Large intestine (tissue), 3 donors: ENCODE data around the gene CCL15. TPM values are rescaled to one million over a fixed set of nuclear protein-coding genes. Genes with fewer than 3 reads are reported as not detected.
"Not testable (repeated sequence)": the region's sequence is repeated elsewhere in the genome, so short reads cannot be mapped to it uniquely, and the experiment has no call there.

ENCODE experiments used
- DNase-seq, 2 donors: peaks; one replicate each; pipeline versions ENCODE4 v3.0.0 to v3.0.0-alpha.2; 2013
- H3K27ac ChIP-seq: one replicate; pipeline ENCODE4 v1.5.1; 2013; ENCODE audit warnings: low read length
- H3K27me3 ChIP-seq: 2 replicates; pipeline ENCODE4 v1.6.1; 2013; ENCODE audit warnings: low read length; ENCODE audit not compliant: control insufficient read depth, insufficient read depth
- H3K36me3 ChIP-seq: 2 replicates; pipeline ENCODE4 v1.6.1; 2013; ENCODE audit warnings: low read length; ENCODE audit not compliant: control insufficient read depth, insufficient read depth
- H3K4me1 ChIP-seq: one replicate; pipeline ENCODE4 v1.6.1; 2013; ENCODE audit warnings: low read length; ENCODE audit not compliant: control insufficient read depth, insufficient read depth
- H3K4me3 ChIP-seq: one replicate; pipeline ENCODE4 v1.5.1; 2013; ENCODE audit warnings: low read length
- H3K9me3 ChIP-seq: one replicate; pipeline ENCODE4 v1.6.1; 2013; ENCODE audit warnings: mild to moderate bottlenecking, low read depth, low read length, moderate library complexity; ENCODE audit not compliant: control insufficient read depth
- WGBS: methylation state at CpG from one replicate; pipeline ENCODE4 v1.1.5; 2013; ENCODE audit warnings: low lambda C conversion rate; ENCODE audit not compliant: insufficient coverage; 5-methylcytosine and 5-hydroxymethylcytosine counted together
- polyA plus RNA-seq: library from polyadenylated mRNA; unstranded; fragments of 120-200 nt; gene quantifications from one replicate; pipeline ENCODE4 v1.2.1, GENCODE V29; 2013

CCL15 gene
- polyA plus RNA-seq, 1 donor: 36.8 TPM

DNA sequence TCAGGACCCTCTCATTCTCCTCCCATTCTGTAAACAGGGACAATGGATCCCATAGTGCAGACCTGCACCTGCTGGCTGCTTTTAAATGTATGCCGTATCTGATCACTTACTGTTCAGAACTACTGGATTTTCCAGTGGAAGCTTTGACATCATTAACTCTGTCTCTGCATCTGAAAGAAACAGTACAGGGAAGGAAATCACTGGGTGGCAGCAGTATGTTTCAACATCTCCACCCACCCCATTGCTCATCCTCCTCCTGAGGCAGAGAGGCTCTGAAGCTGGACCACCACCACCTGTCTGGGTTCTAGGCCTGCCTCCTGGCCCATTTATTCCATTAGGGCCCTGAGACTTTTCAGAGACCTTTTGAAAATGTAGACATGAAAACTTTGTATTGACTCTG lies 2.6 kb downstream of the CCL15 start:
- no CpG with 5 or more reads among the region's 1 CpG for WGBS

DNA sequence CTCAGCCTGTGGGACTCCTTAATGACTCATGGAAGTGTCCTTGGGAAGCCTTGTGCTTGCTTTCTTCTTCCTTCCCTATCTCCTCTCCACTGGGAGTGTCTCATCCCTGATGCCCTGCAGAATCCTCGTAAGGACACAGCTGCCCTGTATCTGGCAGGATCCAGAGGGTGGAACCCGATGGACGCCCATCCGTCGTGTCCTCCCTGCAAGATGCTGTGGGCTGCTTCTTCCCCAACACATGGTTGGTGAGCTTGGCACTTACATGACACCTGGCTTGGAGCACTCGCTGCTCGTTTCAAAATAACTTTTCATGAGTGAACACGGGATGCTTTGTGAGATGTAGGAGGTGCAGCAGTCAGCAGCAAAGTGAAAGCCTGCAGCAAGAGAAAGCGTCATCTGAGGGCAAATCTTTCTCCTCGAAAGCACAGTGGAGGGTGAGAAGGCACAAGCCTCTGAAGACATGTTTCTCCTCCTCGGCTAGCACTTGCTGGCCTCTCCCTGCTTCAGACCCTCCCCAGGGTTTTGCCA lies 3.3 kb downstream of the CCL15 start:
- Histone ChIP-seq H3K4me3 (no peak overlapping the region), H3K36me3 (peaks cover 22% of the 10 kb centered on the region), H3K27ac (no peak overlapping the region), H3K27me3 (no peaks in the 10 kb centered on the region), H3K4me1 (peaks cover 16% of the 10 kb centered on the region), H3K9me3 (no peaks in the 10 kb centered on the region)
- no CpG with 5 or more reads among the region's 11 CpGs for WGBS
- DNase-seq: no peak

More for the DNA sequence above, 2.6 kb downstream of the CCL15 start:
- H3K4me3 ChIP-seq: no peak overlapping the region
- no peak for DNase-seq
- peaks cover 22% of the 10 kb centered on the region for H3K36me3 ChIP-seq
- no peaks in the 10 kb centered on the region for H3K27me3 ChIP-seq
- H3K9me3 ChIP-seq: no peaks in the 10 kb centered on the region
- peaks cover 16% of the 10 kb centered on the region for H3K4me1 ChIP-seq
- no peak overlapping the region for H3K27ac ChIP-seq

GRCh38 chr17:35995346-35995745 lies 6.0 kb downstream of the CCL15 start:
- peaks cover 26% of the 10 kb centered on the region for H3K36me3 ChIP-seq
- not testable (repeated sequence) for H3K4me3 ChIP-seq, DNase-seq, H3K27me3 ChIP-seq, H3K27ac ChIP-seq, H3K9me3 ChIP-seq
- peaks cover 25% of the 10 kb centered on the region for H3K4me1 ChIP-seq
- 100% methylated on average over 2 of the region's 2 CpGs for WGBS

DNA sequence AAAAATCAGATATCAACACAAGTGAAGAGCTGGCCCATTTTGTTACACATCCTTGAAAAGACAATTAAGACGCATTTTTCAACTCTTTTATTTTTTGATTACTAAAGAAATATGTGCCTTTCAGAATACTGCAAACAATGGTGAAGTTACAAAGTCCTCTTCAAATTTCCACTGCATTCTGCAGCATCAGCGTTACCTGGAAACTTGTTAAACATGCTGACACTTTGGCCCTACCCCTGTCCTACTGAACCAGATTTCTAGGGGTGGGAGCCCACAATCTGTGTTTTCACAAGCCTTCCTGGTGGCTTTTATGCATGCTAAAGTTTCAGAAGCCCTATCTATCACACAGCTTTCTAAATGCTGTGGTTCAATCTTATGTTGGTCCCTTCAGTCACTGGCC lies 10.3 kb downstream of the CCL15 start:
- Histone ChIP-seq H3K4me1 (peaks cover 17% of the 10 kb centered on the region), H3K36me3 (peaks cover 7% of the 10 kb centered on the region), H3K4me3 (no peak overlapping the region), H3K27ac (peak overlapping the region; percentile 91), H3K27me3 (no peaks in the 10 kb centered on the region), H3K9me3 (no peaks in the 10 kb centered on the region)
- DNase-seq: peak; percentile 83 to 91
- 13% methylated on average over 1 of the region's 2 CpGs for WGBS

DNA sequence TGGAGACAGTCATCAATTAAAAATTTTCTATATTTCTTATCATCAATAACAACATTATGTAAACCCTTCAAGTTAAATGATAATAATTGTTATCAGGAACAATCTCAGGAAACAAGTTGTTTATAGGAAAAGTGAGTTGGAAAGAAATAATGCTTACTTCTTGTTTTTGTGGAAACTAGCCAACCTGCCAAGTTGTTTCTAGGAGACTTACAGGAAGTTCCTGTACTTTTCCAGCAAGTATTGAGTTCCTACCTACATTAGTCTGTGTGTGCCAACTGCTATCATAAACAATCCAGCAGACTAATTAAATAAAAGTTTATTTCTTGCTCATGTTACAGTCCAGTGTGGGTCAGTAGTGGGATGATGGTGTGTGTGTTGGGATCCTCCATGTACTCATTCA lies 13.2 kb downstream of the CCL15 start:
- Histone ChIP-seq H3K36me3 (peaks cover 21% of the 10 kb centered on the region), H3K9me3 (no peaks in the 10 kb centered on the region), H3K27me3 (no peaks in the 10 kb centered on the region), H3K27ac (no peak overlapping the region), H3K4me1 (peaks cover 17% of the 10 kb centered on the region), H3K4me3 (no peak overlapping the region)
- DNase-seq: no peak

DNA sequence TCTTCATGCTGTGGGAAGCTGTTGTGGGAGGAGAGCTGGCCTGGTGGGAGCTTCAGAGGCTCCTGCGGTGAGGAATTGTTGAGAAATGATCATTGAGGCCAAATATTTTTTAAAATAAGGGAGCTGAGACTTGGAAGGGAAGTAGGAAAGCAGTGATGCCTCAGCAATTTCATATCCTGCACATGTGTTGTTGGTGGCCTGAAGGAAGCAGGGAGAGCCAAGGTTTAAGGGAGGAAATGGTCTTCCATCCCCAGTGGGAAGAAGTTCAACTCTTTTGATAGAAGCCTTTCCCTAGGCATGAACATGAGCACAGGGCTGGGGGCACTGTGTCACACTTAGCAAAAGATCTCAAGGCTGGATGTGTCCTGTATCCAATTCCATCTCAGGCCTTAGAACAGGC lies 14.7 kb downstream of the CCL15 start, which contains the start of gene CCL14:
TSS of gene CCL14 (minus strand) at position 87 of the 400 bp plus-strand sequence. CDS start at position 7, 80 bp downstream.
- Histone ChIP-seq H3K9me3 (no peaks in the 10 kb centered on the region), H3K4me3 (no peak within 1 kb of the TSS), H3K36me3 (peaks cover 18% of the 10 kb centered on the region), H3K4me1 (peaks cover 16% of the 10 kb centered on the region), H3K27me3 (no peaks in the 10 kb centered on the region), H3K27ac (no peak within 1 kb of the TSS)
- no CpG with 5 or more reads among the region's 1 CpG for WGBS
- no peak for DNase-seq

DNA sequence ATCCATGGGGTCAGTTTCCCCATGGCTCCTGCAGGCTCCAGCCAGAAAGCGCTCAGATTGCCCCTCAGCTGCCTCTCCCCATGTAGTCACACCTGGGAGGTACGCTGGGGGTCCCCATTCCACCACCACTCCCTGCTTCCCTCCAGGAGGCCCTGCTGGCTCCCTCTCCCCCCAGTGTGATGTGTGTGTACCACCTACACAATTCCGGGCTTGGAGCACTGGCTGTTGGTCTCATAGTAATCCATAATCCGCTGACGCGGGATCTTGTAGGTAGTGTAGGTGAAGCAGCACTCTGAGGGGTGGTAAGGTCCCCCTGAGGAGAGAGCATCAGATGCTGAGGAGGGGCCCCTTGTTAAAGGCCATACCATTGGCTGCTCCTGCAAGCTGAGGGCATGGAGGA lies 17.2 kb downstream of the CCL15 start:
- Histone ChIP-seq H3K27me3 (no peaks in the 10 kb centered on the region), H3K36me3 (peaks cover 15% of the 10 kb centered on the region), H3K9me3 (no peaks in the 10 kb centered on the region), H3K4me1 (peaks cover 18% of the 10 kb centered on the region), H3K4me3 (no peak overlapping the region), H3K27ac (no peak overlapping the region)
- WGBS: no CpG with 5 or more reads among the region's 6 CpGs
- DNase-seq: no peak

DNA sequence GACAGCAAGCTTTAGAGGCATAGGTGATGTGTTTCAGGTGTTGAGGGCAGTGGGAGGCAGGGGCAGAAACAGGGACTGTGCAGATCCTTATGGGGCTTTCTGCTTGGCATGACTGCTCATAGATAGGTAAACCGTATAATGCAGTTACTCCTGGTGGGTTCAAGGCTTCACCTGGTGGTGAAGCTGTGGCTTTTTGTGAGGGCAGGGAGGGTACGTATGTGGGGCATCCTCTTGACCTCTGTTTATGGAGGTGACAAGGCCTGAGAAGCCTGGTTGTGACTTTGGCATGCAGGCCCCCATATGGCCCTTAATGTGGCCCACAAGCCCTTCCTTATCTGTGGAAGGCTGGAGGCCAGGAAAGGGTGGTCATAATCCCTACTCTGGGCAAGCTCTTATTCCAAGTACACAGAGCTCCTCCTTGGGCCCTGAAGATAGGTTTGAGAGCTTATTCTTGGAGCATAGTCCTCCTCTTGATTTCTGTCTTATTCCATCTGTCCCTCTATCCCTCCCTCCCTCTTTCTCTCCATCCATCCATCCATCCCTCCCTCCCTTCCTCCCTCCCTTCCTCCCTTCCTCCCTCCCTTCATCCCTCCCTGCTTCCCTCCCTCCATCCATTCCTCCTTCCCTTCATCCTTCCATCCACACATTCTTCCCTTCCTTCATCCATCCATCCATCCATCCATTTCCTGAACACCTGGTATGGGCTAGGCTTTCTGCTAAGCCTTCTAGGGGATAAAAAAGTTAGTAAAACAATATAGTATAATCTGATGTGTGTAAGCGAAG lies 18.8 kb downstream of the CCL15 start:
- Histone ChIP-seq H3K27me3 (no peaks in the 10 kb centered on the region), H3K4me3 (no peak overlapping the region), H3K4me1 (peaks cover 18% of the 10 kb centered on the region), H3K27ac (peak overlapping the region; percentile 44), H3K9me3 (no peaks in the 10 kb centered on the region), H3K36me3 (peaks cover 15% of the 10 kb centered on the region)
- DNase-seq: no peak
- 100% methylated on average over 1 of the region's 3 CpGs for WGBS

DNA sequence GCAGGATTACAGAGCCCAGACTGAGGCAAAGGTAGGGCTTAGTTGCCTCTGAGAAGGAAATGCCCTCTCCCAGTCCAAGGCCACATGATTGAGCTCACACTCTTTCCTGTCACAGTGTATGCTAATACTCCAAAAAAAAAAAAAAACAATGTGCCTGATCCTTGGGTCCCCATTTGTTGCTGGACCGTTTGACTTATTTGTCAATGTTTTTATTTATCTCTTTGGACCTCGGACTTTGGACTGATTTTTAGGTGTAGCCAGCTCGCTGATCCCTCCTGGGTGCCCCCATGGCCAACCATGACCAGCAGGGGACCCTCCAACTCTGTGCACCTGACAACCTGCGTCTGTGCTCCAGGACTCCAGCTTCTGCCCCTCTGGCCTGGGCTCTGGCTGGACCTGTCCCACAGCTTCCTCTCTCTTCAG lies 19.4 kb downstream of the CCL15 start:
- Histone ChIP-seq H3K4me1 (peaks cover 18% of the 10 kb centered on the region), H3K36me3 (peaks cover 15% of the 10 kb centered on the region), H3K27me3 (no peaks in the 10 kb centered on the region), H3K4me3 (no peak overlapping the region), H3K9me3 (no peaks in the 10 kb centered on the region), H3K27ac (peak overlapping the region; percentile 44)
- WGBS: no CpG with 5 or more reads among the region's 4 CpGs
- DNase-seq: peak; percentile 66 to 84

DNA sequence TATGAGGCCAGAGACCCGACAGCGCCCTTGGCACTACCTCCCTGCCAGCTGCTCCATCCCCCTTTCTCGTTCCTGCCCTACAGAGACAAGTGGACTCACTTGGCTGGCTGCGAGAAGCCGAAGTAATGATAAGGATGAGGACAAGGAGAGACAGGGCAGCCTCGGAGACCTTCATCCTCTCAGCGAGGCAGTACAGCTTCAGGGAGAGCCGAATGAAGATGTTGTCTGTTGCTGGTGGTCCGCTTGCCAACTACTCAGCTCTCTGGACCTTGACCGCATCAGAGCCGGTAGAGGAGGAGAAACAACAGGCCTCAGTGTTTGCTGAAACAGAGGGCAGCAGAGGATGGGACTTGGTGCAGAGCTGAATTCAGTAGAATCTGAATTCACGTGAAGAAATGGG lies 20.1 kb downstream of the CCL15 start, which contains the start of gene CCL16:
TSS of gene CCL16 (minus strand) at position 252 of the 400 bp plus-strand sequence. CDS start at position 175, 77 bp downstream.
- no peak for DNase-seq
- no peaks in the 10 kb centered on the region for H3K27me3 ChIP-seq
- H3K4me3 ChIP-seq: no peak within 1 kb of the TSS
- H3K36me3 ChIP-seq: peaks cover 15% of the 10 kb centered on the region
- no CpG with 5 or more reads among the region's 12 CpGs for WGBS
- peaks cover 18% of the 10 kb centered on the region for H3K4me1 ChIP-seq
- H3K9me3 ChIP-seq: no peaks in the 10 kb centered on the region
- H3K27ac ChIP-seq: peak within 1 kb of the TSS; percentile 44
